CMK (cell line): Measurements from ENCODE around the gene TMEFF2.

Source experiments
- DNase-seq: peaks from one replicate; pipeline ENCODE4 v3.0.0-alpha.2; 2010; ENCODE audit warnings: low read depth

Gene TMEFF2

GRCh38 chr2:192064459-192064858 is 130.3 kb downstream of the TMEFF2 start:
- no peak for DNase-seq

- DNase-seq: no peak
Measured at GRCh38 chr2:192060161-192060560, 134.6 kb downstream of the TMEFF2 start.

GRCh38 chr2:192059266-192059665 is 135.5 kb downstream of the TMEFF2 start:
- DNase-seq: no peak

- DNase-seq: no peak
Measured at GRCh38 chr2:192053921-192054320, 140.8 kb downstream of the TMEFF2 start.

GRCh38 chr2:192051533-192051932 is 143.2 kb downstream of the TMEFF2 start:
- no peak for DNase-seq

- DNase-seq: no peak
Measured at GRCh38 chr2:192049362-192049761, 145.4 kb downstream of the TMEFF2 start.

GRCh38 chr2:192047315-192048107 is 147.2 kb downstream of the TMEFF2 start:
- DNase-seq: no peak

- no peak for DNase-seq
Measured at GRCh38 chr2:192044496-192044895, 150.2 kb downstream of the TMEFF2 start.

- no peak for DNase-seq
Measured at GRCh38 chr2:192043216-192043870, 151.4 kb downstream of the TMEFF2 start.

GRCh38 chr2:192042126-192042525 is 152.6 kb downstream of the TMEFF2 start:
- DNase-seq: no peak

GRCh38 chr2:192038110-192038509 is 156.6 kb downstream of the TMEFF2 start:
- DNase-seq: no peak

GRCh38 chr2:192035731-192036442 is 158.8 kb downstream of the TMEFF2 start:
- no peak for DNase-seq

- DNase-seq: no peak
Measured at GRCh38 chr2:192030856-192031255, 163.9 kb downstream of the TMEFF2 start.

- DNase-seq: no peak
Measured at GRCh38 chr2:192030289-192030688, 164.4 kb downstream of the TMEFF2 start.

- DNase-seq: peak; percentile 84
Measured at GRCh38 chr2:192029089-192029488, 165.6 kb downstream of the TMEFF2 start.

GRCh38 chr2:192026825-192027120 is 168.0 kb downstream of the TMEFF2 start:
- no peak for DNase-seq

GRCh38 chr2:192026059-192026824 is 168.5 kb downstream of the TMEFF2 start:
- no peak for DNase-seq

GRCh38 chr2:192025637-192026036 is 169.1 kb downstream of the TMEFF2 start:
- DNase-seq: no peak

GRCh38 chr2:192023006-192023405 is 171.7 kb downstream of the TMEFF2 start:
- DNase-seq: no peak

GRCh38 chr2:192017844-192018243 is 176.9 kb downstream of the TMEFF2 start:
- no peak for DNase-seq

- DNase-seq: no peak
Measured at GRCh38 chr2:192016265-192016664, 178.5 kb downstream of the TMEFF2 start.

GRCh38 chr2:192013211-192013610 is 181.5 kb downstream of the TMEFF2 start:
- no peak for DNase-seq
